Measurements from ENCODE around the gene TREML2.
"Not testable (repeated sequence)": the region's sequence is repeated elsewhere in the genome, so short reads cannot be mapped to it uniquely, and the experiment has no call there.

Gene TREML2

DNA sequence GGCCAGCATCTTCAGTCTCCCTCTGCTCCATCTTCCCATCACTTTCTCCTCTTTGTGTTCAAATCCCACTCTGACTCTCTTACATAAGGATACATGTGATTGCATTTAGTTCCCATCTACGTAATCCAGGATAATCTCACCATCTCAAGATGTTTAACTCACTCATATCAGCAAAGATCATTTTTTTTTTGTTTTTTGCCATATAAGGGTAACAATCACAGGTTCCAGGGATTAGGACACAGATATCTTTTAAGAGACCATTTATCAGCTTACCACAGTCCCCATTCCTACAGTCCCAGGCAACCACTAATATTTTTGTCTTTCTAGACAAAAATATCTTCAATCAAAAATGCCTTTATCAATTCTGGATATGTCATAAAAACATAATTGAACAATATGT, 3.2 kb upstream of the TREML2 start:
- DNase-seq = no peak

DNA sequence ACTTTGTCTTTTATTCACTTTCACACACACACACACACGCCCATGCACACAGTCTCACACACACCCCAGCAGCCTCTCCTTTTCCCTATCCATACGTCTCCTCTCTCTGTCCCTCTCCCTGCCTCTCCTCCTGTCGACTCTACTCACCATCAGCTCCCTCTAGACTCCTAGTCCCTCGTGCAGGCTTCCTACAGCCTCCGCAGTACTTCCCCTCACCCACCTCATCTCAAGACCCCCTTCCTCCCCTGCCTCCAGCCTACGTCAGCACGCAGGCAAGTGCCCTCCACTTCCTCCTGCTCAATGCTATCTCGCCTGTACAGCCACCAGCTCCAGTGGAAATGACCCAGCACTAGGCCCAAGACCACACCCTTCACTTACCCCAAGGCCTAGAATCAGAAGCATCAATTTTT, 820 bp upstream of the TREML2 start:
- DNase-seq = no peak

DNA sequence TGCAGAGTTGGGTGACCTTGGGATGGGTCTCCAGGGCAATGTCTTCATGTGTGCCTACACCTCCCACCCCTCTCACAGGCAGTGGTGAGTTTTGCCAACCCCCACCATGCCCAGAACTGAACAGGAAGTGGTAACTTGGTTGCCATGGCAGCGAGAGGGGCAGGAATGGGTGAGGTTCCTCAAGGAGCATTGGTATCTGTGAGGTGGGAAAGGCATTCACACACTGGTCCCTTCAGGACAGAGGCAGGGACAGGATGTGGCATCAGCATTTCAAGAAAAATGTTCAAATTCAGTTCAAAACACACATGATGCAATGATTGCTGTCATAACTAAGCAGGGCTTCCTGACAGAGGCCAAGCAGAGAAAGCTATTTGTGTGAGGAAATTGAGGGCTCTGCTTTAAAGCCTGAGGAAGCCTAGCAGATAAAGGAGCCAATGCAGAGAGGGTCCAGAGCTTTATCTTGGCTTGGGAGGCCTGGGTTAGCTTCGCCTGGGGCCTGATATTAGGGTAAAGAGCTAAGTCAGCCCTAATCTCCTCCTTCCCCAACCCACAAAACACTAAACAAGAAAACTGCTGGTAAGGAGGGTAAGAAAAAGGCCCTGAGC, 551 bp downstream of the TREML2 start:
- no peak for DNase-seq

DNA sequence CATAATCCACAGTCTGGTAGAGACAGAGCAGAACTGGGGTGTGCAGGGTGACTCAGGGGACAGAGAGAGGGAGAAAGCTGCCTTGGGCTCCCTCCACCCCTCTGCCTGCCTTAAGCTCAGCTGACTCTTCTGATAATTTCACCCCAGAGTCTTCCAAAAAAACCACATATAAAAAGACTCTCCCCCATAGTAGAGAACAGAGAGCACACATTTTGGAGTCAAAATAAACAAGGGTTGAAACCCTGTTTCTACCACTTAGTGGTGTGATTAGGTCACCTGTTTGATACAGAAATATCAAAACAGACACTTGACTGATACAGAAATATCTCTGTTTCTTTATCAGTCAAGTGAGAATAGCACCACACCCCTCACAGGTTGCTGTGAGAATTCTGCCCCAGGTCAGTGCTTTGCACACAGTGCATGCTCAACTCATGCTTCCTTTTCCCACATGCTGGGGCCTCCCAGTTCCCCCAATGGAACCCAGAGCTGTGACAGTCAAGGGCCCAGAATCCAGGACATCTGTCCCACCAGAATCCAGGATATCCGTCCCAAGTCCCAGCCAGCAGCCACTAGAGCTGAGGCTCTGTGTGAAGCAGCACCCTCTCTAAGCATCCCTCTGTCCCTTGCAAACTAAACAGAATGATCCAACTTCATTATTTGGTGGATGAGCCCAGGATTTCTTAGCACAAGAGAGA, 1.2 kb downstream of the TREML2 start:
- no peak for DNase-seq

DNA sequence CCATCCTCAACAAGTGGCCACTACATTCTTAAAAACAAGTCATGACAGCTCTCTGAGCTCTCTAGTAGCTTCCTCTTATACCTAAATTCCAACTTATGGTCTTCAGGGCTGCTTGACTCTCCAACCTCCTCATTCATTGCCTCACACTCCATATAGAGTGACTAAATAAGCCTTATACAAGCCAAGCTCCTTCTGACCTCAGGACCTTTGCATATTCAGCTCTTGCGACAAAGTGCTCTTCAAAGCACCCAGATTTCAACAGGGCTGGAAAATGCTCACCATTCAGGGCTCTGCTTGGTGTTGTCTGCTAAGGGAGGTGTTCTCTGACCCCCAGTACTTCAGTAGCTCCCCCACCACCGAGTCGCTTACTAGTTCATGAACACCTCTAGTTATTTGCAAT, 3.7 kb downstream of the TREML2 start:
- no peak for DNase-seq

DNA sequence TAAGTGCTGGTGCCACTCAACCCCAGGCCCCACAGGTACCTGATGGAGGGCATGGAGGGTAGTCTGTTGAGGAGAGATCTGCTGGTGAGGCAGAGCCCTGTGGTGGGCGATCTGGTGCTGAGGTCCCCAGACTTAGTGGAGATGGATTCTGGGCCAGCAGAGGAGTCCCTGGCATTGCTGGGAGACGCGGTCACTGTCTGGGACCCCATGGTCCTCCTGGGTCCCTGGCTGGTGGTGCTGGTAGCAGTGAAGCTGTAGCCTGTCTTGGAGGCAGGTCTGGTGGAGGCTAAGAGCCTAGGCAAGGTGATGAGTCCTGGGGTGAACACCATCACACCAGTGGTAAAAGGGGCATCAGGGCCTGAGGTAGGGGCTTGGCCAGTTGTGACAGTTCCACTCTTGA, 6.6 kb downstream of the TREML2 start:
- no peak for DNase-seq

DNA sequence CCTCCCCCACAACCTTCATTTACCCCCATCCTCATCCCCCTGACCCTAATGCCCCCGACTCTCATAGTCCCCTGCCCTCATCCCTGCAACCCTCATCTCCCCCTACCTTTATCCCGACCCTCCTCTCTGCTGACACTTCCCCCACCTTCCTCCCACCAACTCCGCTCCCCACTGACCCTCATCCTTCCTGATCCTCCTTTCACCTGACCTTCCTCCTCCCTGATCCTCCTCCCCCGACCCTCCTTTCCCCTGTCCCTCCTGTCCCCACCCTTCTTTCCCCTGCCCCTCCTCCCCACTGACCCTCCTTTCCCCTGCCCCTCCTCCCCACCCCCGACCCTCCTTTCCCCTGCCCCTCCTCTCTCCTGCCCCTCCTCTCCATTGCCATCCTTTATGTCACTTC, 7.1 kb downstream of the TREML2 start:
- no peak for DNase-seq

DNA sequence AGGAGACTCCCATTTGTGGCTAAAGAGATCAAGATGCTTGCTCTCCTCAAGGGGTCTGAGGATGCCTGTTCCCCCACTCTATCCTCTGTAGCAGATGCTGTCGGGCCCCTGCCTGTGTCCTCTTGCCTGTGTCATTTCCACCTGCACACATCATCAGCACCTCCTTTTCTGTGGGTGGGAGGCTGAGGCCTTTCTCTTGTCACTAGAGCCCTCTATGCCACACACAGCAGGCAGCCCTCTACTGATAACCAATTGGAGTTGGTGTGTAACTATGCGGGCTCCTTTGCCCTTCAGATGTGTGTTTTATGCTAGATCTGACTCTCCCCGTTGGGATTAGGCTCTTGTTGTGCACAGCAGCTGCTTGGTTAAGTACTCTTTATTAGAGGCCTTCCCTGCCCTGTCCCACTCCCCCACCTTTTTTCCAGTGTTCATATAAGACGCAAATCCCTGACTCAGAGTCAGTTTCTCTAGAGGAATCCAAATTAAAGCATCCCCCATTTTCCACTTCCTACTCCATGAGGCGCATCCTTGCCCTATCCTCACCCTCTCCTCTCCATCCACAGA, 7.7 kb downstream of the TREML2 start:
- no peak for DNase-seq

DNA sequence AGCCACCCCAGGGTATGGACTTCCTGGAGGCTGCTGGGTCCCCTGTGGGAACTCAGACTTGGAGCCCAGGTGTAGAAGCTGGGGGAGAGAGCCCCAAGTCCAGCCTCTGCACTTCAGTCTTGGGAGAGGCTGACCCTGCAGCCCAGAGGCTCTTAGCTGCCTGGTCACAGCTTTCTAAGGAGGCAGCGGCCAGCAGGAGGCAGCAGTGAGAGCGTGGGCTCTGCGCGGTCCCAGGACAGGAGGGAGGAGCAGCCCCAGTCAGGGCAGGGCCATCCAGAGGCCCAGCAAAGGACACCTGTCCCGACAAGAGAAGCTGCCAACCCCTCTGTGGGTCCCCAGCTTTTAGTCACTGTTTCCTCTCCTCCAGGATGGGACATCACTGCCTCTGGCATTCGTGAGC, 9.4 kb downstream of the TREML2 start:
- DNase-seq = no peak

DNA sequence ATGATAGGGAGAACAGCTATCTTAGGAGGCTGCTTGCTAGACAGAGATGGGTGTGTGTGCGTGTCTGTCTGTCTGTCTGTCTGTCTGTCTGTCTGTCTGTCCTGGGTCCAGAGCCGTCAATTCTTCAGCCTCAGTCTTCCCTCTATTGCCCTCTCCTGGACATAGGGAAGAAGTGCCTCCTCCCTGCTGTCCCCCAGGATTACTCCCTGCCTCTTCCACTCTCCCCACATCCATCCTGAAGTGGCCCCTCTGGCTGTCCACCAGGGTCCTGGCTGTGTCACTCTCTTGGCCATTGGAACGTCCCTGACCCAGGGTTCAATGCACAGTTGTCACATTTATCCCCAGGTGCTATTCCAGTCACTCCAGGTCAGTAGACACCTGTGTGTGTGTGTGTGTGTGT, 10.2 kb downstream of the TREML2 start:
- no peak for DNase-seq

DNA sequence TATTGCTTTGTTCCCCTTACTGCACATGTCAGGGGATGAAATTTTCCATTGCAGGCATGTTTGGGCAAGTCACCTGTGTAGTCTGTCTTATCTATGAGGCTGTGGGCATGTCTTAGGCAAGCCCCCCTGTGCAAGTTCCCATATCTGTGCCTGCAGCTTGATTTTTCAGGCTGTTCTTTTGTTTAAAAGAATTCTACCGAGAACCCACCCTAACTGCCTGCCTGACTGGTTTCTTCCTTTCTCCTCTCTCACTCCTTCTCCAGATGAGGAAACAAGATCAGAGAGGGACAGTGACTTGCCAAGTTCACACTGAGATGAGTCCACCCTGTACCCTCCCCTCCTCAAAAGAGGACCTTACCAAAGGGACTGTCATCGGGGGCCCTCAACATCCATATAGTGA, 11.0 kb downstream of the TREML2 start:
- DNase-seq = no peak

DNA sequence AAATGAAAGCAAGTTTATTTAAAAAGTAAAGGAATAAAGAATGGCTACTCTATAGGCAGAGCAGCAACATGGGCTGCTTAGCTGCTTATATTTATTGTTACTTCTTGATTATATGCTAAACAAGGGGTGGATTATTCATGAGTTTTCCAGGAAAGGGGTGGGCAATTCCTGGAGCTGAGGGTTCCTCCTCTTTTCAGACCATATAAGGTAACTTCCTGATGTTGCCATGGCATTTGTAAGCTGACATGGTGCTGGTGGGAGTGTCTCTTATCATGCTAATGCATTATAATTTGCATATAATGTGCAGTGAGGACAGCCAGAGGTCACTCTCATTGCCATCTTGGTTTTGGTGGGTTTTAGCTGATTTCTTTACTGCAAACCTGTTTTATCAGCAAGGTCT, 11.9 kb downstream of the TREML2 start:
- not testable (repeated sequence) for DNase-seq

DNA sequence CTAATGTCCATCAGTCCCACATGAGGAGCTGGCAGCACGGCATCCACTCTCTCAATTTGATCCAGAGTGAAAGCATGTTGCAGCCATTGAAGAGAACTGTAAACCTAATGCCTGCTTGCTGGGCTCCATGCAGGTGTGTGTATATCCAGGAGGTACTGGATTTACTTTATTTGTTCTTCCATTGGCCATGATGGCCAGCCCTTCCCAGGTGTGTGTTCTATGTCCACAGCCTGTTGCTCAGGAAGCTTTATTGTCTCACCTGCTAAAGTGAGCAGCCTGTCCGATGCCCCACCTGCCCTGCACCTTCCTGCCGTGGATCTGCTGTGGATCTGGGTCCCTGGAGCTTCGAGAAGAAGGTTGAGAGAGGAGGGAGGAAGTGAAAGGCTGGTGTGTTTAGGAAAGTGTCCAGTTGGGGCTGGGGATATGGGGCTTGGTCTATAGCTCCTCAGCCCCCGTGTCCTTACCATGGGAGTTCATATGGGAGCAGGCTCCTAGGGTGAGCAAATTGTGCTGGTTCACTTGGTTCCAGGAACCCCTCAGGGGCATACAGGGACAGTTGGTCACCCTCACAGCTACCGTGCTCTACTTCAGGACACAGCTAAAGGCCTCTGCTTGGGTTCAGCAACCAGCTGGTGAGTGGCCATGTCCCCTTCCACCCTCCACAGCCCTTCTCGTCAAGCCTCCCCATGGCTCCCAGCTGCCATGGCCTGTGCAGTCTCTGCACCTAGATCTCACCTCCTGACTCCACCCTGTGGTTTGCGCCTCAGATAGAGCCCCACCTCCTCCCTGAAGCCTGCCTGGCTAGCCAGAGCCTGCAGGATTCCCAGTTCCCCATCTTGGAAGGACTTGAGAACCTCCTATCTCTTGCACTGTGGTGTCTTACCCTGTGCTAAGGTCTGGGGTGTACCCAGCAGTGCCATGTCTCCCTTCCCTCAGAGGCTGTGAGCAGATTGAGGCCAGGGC, 12.7 kb downstream of the TREML2 start:
- no peak for DNase-seq

DNA sequence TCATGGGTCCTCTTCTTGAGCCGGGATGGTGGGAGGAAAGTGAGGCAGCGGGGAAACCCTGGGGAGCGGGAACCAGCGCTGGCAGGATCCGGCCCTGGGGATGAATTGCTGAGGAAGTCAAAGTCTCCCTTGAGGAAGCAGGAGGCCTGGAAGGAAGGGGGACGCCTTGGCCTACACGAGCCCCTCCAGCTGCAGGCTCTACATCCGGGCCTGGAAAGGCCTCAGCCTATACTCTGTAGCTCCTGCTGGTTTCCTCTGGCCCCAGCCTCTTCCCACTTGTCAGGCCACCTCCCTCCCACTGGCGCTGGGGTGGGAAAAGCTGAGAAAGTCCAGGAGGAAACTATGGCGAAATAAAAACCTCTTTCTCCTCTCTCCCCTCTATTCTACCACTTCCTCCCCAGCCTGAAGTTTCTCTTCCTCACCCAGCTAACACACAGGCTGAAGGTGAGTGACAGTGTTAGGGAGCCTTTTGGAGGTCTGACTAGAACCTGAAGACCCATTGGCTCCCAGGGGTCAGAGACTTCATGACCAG, 14.9 kb downstream of the TREML2 start:
- DNase-seq = no peak

DNA sequence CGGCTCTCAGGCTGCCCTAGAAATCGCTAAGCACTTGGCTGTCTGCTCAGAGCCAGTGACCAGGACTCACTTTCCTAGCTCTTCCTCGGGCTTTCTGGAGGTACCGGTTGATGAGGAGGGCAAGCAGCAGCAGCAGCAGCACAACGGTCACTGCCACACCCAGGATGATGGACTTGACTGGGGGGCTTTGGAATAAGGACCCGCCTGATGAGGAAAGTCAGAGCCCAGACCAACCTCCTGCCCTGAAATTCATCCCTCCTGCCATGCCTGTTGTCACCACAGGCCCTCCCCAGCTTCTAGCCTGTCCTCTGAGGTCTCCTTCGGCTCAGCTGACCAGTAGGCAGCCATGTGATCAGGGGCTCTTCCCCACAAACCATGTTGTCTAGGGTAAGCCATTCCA, 16.2 kb downstream of the TREML2 start:
- no peak for DNase-seq

DNA sequence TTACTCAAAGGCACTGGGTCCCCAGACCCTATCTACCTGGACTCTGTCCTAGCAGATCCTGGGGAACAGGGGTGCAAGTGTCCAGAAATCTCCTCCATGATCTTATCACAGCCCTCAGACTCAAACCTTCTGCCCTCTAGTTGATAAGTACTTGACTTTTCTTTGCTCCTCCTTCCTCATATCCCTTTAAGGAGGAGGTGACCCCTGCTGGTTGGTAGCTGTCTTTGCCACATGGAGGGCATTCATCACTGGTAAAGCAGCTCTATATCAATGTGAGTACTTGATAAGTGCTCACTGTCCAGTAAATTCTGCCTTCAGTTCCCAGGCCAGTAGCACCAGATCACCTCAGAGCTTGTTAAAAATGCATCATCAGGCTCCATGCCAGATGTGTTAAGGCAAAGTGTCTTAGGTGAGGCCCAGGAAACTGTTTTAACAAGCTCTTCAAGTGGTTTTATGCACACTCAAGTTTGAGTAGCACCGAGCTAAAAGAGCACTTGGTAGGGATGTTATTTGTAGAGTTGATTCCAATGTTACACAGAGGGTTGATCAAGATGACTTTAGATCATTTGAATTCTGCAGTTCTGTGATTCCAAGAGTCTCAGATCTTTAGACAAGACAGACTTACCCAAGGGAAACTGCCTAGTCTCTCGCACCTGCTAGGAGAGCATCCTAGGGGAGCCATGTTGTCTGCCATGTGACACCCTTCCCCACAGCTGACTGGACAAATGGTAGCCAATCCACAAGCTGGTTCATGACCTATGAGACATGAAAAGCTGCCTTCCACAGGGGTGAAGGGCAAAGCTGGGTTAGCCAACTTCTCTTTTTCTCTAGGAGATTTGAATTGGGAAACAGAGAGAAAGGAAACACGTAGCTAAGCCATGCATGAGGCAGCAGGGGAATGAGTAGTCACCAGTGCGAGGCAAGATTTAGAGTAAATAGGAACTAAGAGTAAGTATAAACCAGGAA, 18.6 kb downstream of the TREML2 start:
- DNase-seq = peak; percentile 79

DNA sequence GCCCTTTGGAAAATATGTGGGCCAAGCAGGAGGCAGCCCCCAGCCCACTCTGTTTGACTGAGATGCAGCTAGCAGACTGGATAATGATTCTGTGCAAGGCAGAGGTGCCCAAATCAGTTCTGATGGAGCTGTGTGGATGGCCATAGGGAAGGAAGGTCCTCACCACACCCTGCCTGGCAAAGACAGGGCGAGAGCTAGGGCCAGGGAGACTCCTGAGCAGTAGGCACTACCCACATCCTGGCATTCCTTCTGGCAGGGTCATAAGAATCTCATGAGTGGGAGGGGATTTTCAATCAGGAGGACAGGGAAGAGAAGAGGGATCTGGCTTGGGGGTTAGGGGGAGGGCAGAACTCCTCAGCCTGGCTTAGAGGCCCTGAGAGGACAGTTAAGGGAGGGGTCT, 19.4 kb downstream of the TREML2 start:
- no peak for DNase-seq

DNA sequence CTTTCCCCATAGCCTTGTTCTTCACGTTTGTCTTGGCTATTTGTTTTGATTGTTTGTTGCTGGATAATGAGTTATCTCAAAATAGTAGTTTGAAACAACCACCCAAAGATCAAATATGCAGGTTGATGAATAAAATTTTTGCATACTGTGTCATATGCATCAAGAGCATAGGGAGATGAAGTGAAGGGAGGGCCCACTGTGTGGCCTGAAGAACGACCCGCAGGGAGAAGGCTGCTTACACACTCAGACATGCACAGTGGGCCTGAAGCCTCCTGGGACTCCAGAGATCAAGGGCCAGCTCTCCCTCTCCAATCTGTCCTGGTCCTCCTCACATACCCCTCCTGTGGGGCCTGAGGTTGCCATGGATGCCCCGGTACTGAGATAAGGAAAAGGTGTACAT, 21.8 kb downstream of the TREML2 start:
- DNase-seq = no peak

DNA sequence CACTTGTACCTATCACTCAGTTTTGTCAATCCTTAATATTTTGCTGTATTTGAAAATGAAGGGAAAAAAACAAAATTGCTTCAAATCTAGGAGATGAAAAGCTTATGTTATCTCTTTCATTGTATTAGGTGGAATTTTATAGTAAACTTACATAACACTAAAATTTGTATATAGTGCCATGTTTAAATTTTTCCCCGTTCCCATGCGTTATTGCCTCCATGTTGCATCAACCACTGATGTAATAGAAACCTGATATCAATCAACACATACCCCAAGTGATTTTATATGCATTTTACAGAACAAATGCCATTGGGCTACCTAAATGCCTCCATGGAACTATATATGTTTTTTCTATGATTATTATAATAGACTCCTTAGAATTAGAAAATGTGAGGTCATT, 23.3 kb downstream of the TREML2 start:
- no peak for DNase-seq

DNA sequence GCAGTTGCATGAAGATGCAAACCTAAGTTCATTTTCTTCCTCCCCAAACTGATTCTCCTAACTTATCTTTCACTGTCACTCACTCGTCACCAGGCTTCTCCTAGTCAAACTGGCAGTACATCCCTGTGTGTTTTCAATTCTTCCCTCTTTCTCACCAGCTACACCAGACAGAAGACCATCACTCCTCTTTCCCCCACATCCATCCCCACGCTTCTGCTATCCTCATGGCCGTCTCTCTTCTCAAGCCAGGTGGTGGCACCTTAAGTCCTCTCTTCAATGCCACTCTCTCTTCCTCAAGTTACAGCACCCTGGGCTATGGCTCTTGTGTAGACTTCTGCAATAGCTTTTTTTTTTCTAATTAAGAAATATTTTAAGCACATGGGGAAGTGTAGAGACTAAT, 23.7 kb downstream of the TREML2 start:
- no peak for DNase-seq

DNA sequence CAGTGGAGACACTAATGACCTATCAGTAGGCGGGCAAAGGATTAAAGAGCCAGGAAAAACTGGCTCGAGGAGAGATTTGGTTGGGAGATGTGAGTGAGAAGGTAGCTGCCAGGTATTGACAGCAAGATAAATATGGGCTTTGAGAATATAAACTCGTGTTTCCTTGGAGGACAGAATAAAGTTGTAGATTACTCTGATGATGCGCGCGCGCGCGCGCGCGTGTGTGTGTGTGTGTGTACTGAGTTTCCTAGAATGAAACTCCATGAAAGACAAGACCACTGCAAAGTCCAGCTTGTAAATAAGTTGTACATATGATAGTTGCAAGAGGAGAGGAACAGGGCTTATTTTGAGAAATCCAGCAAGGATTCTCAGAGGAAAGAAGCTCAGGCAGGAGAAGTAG, 24.8 kb downstream of the TREML2 start:
- no peak for DNase-seq

DNA sequence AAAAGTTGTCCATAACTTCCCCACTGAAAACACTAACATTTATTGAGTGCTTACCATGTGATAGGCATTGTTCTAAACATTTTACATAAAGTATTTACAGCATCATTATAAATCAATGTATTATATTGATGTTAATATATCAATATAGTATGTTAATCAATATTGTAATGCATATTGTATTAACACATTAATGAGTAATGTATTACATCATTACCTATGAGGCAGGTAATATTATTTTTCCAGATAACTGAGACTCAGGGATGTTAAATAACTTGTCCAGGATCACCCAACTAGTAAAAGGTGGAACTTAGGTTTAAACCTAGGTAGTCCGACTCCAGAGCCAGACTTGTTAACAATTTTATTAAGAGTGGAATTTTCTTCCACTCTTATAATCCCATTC, 25.9 kb downstream of the TREML2 start:
- no peak for DNase-seq

All from NCI-H2029 treated with DMSO at 0.1 percent for 48 hours (cell line).